ENCODE results near the gene ANKRD29.

- TF ChIP-seq, protein P1, sequence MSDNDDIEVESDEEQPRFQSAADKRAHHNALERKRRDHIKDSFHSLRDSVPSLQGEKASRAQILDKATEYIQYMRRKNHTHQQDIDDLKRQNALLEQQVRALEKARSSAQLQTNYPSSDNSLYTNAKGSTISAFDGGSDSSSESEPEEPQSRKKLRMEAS (IDR thresholded peaks at IDR 0.05), result no peak
- TF ChIP-seq, protein P2, sequence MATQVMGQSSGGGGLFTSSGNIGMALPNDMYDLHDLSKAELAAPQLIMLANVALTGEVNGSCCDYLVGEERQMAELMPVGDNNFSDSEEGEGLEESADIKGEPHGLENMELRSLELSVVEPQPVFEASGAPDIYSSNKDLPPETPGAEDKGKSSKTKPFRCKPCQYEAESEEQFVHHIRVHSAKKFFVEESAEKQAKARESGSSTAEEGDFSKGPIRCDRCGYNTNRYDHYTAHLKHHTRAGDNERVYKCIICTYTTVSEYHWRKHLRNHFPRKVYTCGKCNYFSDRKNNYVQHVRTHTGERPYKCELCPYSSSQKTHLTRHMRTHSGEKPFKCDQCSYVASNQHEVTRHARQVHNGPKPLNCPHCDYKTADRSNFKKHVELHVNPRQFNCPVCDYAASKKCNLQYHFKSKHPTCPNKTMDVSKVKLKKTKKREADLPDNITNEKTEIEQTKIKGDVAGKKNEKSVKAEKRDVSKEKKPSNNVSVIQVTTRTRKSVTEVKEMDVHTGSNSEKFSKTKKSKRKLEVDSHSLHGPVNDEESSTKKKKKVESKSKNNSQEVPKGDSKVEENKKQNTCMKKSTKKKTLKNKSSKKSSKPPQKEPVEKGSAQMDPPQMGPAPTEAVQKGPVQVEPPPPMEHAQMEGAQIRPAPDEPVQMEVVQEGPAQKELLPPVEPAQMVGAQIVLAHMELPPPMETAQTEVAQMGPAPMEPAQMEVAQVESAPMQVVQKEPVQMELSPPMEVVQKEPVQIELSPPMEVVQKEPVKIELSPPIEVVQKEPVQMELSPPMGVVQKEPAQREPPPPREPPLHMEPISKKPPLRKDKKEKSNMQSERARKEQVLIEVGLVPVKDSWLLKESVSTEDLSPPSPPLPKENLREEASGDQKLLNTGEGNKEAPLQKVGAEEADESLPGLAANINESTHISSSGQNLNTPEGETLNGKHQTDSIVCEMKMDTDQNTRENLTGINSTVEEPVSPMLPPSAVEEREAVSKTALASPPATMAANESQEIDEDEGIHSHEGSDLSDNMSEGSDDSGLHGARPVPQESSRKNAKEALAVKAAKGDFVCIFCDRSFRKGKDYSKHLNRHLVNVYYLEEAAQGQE (IDR thresholded peaks at IDR 0.05; ENCODE audit: low read depth), result no peak
- TF ChIP-seq FOXM1 (IDR thresholded peaks at IDR 0.05; ENCODE audit: borderline replicate concordance, low read depth), result no peak
- TF ChIP-seq RAD21 (IDR thresholded peaks at IDR 0.05; ENCODE audit: low read depth), result no peak
These were observed 30.1 kb downstream of the ANKRD29 start for GRCh38 chr18:23632615-23633014.
